Uterus (tissue), 4 donors: ENCODE measurements around the gene SYCP2. TPM values are rescaled to one million over a fixed set of nuclear protein-coding genes. Genes with fewer than 3 reads are reported as not detected.

Experiments used
- DNase-seq, 2 donors: peaks; one replicate each; pipeline ENCODE4 v3.0.0-alpha.2; 2019 to 2020
- H3K27ac ChIP-seq, 2 donors: fragments of 200-600 bp; sonication (generic); 1 replicate in 1 of 2; 2 replicates in 1 of 2; pipeline ENCODE4 v1.5.1; 2016 to 2018
- H3K27me3 ChIP-seq, 2 donors: fragments of 200-600 bp; sonication (generic); one replicate each; pipeline ENCODE4 v1.5.1; 2018 to 2019; ENCODE audit warnings: control low read depth in 1 of 2
- H3K36me3 ChIP-seq, 2 donors: fragments of 200-600 bp; sonication (generic); one replicate each; pipeline ENCODE4 v1.5.1; 2019; ENCODE audit warnings: control low read depth in 1 of 2
- H3K4me1 ChIP-seq, 2 donors: fragments of 200-600 bp; sonication (generic); one replicate each; pipeline ENCODE4 v1.5.1; 2018 to 2019; ENCODE audit warnings: control low read depth in 1 of 2
- H3K4me3 ChIP-seq, 2 donors: fragments of 200-600 bp; sonication (generic); 1 replicate in 1 of 2; 2 replicates in 1 of 2; pipeline ENCODE4 v1.5.1; 2018 to 2019; ENCODE audit warnings: mild to moderate bottlenecking in 1 of 2
- H3K9me3 ChIP-seq, 2 donors: fragments of 200-600 bp; sonication (generic); one replicate each; pipeline ENCODE4 v1.5.1; 2019; ENCODE audit warnings: control low read depth in 1 of 2
- POLR2A ChIP-seq, 2 donors: fragments of 450-650 bp; IDR thresholded peaks; one replicate each; pipeline ENCODE4 v1.6.1; 2016; ENCODE audit warnings: antibody characterized with exemption in 2 of 2, mild to moderate bottlenecking in 1 of 2, moderate library complexity in 1 of 2
- intact Hi-C: fragments of 100-400 bp; cut with DNase I; formaldehyde crosslinking; loops from one replicate; pipeline ENCODE4 v1.15.1; 2023; ENCODE audit warnings: low total_unique reads
- total RNA-seq, 4 donors: library from RNA; depleted of rRNA in 3 of 4; stranded (reverse); fragments of >200 nt in 3 of 4; gene quantifications; one replicate each; pipeline versions ENCODE4 v1.1.0 to v1.2.4, GENCODE V29; 2014 to 2023
- TF ChIP-seq, protein P1 (sequence below), 4 experiments: fragments of 200-600 bp in 2 of 4; fragments of 450-650 bp in 2 of 4; sonication (generic) in 2 of 4; IDR thresholded peaks; one replicate each; pipeline ENCODE4 v1.5.1; 2016 to 2019; ENCODE audit warnings: antibody characterized with exemption in 4 of 4, mild to moderate bottlenecking in 2 of 4, moderate library complexity in 1 of 4
- donor health status: DM: yes; HTN: yes; CAD: no.

SYCP2 gene, protein sequence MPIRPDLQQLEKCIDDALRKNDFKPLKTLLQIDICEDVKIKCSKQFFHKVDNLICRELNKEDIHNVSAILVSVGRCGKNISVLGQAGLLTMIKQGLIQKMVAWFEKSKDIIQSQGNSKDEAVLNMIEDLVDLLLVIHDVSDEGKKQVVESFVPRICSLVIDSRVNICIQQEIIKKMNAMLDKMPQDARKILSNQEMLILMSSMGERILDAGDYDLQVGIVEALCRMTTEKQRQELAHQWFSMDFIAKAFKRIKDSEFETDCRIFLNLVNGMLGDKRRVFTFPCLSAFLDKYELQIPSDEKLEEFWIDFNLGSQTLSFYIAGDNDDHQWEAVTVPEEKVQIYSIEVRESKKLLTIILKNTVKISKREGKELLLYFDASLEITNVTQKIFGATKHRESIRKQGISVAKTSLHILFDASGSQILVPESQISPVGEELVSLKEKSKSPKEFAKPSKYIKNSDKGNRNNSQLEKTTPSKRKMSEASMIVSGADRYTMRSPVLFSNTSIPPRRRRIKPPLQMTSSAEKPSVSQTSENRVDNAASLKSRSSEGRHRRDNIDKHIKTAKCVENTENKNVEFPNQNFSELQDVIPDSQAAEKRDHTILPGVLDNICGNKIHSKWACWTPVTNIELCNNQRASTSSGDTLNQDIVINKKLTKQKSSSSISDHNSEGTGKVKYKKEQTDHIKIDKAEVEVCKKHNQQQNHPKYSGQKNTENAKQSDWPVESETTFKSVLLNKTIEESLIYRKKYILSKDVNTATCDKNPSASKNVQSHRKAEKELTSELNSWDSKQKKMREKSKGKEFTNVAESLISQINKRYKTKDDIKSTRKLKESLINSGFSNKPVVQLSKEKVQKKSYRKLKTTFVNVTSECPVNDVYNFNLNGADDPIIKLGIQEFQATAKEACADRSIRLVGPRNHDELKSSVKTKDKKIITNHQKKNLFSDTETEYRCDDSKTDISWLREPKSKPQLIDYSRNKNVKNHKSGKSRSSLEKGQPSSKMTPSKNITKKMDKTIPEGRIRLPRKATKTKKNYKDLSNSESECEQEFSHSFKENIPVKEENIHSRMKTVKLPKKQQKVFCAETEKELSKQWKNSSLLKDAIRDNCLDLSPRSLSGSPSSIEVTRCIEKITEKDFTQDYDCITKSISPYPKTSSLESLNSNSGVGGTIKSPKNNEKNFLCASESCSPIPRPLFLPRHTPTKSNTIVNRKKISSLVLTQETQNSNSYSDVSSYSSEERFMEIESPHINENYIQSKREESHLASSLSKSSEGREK (N-terminal part only)
- 10 to 100 TPM in 1 of 4 donors, 1 to 10 TPM in 3; 1.2 to 22.5 (median 6.6) TPM for total RNA-seq

DNA sequence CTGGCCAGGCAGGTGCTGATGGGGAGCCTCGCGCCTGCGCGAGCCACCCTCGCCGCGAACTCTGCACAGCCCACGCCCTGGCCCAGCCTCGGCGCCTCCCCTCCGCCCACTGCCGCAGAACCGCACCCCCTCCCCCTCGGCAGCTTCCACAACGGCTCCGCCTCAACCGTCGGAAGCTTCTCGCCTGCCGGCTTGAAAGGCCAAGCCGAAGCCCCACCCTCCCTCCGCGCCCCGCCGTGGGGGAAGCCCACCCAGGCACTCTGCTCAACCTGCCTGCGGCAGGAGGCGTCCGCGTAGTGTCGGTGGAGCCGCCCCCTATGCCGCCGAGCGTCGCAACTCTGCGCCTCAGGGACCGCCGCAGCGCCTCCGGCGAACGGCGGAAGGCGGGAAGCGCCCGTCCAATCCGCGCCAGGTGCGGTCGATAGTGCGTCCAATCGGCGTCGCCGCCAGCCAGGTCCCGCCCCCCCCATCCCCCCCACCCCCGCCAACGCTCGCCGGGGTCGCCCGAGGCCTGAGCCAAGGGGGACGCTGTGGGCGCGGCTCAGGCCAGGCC, at the start of gene SYCP2:
Gene SYCP2, minus strand, starts transcription at position 342 of the 553 bp plus-strand sequence. CDS start 11,224 bp downstream, outside the sequence.
- Histone ChIP-seq H3K27me3 (no peaks in the 10 kb centered on the region), H3K4me1 (peaks cover 0 to 5% of the 10 kb centered on the region in 2 donors), H3K4me3 (peak within 1 kb of the TSS; percentile 53 to 74), H3K27ac (peak within 1 kb of the TSS; percentile 81 to 83), H3K36me3 (no peaks in the 10 kb centered on the region), H3K9me3 (no peaks in the 10 kb centered on the region)
- intact Hi-C loops = no loop called here
- TF ChIP-seq POLR2A (IDR thresholded peaks at IDR 0.05) = no peak
- TF ChIP-seq, protein P1, sequence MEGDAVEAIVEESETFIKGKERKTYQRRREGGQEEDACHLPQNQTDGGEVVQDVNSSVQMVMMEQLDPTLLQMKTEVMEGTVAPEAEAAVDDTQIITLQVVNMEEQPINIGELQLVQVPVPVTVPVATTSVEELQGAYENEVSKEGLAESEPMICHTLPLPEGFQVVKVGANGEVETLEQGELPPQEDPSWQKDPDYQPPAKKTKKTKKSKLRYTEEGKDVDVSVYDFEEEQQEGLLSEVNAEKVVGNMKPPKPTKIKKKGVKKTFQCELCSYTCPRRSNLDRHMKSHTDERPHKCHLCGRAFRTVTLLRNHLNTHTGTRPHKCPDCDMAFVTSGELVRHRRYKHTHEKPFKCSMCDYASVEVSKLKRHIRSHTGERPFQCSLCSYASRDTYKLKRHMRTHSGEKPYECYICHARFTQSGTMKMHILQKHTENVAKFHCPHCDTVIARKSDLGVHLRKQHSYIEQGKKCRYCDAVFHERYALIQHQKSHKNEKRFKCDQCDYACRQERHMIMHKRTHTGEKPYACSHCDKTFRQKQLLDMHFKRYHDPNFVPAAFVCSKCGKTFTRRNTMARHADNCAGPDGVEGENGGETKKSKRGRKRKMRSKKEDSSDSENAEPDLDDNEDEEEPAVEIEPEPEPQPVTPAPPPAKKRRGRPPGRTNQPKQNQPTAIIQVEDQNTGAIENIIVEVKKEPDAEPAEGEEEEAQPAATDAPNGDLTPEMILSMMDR (IDR thresholded peaks at IDR 0.05) = no peak
- DNase-seq = peak; percentile 30 to 40

DNA sequence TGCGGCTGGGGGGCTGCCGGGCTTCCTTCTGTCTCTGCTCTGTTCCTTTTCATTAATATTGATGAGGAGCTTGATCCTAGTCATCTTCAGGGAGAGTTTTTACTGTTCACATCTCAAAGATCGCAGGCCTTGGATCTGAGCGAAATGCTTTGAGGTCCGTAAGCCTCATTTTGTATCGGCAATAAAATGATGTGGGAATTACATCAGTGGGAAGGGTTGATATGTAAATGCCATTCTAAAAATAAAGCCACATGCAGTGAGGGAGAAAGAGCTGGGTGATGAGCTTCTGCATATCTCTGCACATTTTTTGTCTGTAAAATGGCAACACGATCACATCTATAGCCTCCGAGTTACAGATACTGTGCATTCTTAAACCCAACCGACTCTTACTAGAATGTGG, 49.6 kb upstream of the SYCP2 start:
- intact Hi-C loops = no loop called here
- Histone ChIP-seq H3K4me3 (no peak overlapping the region), H3K4me1 (no peaks in the 10 kb centered on the region), H3K27ac (no peak overlapping the region), H3K36me3 (no peaks in the 10 kb centered on the region), H3K27me3 (no peaks in the 10 kb centered on the region), H3K9me3 (no peaks in the 10 kb centered on the region)
- TF ChIP-seq POLR2A (IDR thresholded peaks at IDR 0.05) = no peak
- TF ChIP-seq, protein P1 (IDR thresholded peaks at IDR 0.05) = no peak
- DNase-seq = no peak

DNA sequence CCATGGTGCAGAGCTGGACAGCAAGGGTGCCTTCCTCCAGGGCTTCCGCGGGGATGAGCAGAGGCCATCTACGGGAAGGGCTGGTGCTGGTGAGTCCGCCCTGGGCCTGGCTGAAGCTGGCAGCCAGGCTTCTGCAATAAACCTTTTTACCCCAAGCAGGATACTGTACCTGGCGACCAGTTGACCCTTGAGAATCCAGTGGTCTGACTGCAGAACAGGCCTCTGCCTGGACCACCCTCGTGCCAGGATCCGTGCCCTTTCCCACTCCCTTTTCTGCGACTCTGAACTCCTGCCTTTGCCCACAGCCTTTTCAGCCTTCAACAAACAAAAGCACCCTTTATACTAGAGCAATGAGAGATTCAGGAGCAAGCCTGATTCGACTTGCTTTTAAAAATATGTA, 43.6 kb upstream of the SYCP2 start:
- Histone ChIP-seq H3K4me1 (no peaks in the 10 kb centered on the region), H3K4me3 (no peak overlapping the region), H3K27ac (no peak overlapping the region), H3K36me3 (no peaks in the 10 kb centered on the region), H3K9me3 (no peaks in the 10 kb centered on the region), H3K27me3 (no peaks in the 10 kb centered on the region)
- DNase-seq = no peak
- intact Hi-C loops = no loop called here
- TF ChIP-seq, protein P1 (IDR thresholded peaks at IDR 0.05) = no peak
- no peak for TF ChIP-seq POLR2A (IDR thresholded peaks at IDR 0.05)

DNA sequence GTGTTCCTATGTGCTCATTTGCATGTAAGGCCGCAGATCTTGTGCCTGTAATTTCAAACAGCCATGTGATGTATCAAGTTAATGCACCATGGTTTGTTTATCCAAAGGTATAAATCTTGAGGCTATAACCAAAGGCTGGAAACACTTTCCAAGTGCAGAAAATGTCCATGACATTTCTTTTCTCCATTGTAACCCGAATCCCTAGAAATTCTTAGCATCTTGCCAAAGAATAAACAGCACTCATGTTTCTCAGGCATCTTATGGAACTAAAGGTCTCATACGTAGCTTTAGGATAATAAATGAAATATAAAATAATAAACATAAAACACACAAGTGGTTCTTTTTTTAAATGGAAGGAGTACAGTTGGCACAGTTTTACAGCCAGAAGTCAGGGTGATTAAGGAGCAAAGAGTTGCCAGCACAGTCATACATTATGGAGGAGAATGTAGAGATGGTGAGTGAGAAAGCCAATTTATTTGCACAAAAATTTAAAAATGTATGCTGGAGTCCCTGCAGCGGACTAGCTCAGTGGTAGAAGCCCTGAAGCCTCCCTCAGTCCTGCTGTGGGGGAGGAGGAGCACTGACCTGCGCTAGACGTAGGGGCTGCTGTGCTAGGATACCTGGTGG, 42.8 kb upstream of the SYCP2 start:
- intact Hi-C loops = no loop called here

More for the DNA sequence above, 42.8 kb upstream of the SYCP2 start:
- no peak overlapping the region for H3K27ac ChIP-seq
- no peaks in the 10 kb centered on the region for H3K36me3 ChIP-seq
- no peak for DNase-seq
- H3K27me3 ChIP-seq = no peaks in the 10 kb centered on the region
- H3K4me1 ChIP-seq = no peaks in the 10 kb centered on the region
- TF ChIP-seq POLR2A (IDR thresholded peaks at IDR 0.05) = no peak
- TF ChIP-seq, protein P1 (IDR thresholded peaks at IDR 0.05) = no peak
- H3K4me3 ChIP-seq = no peak overlapping the region
- H3K9me3 ChIP-seq = no peaks in the 10 kb centered on the region
